NCI-H1092 treated with DMSO at 0.1 percent for 48 hours (cell line): Measurements from ENCODE around the gene PMPCA.

Experiments used
- DNase-seq: peaks from one replicate; lab custom pipeline; 2025; lab: John Stamatoyannopoulos, UW

PMPCA gene

GRCh38 chr9:136456258-136456657 lies 45.8 kb downstream of the PMPCA start:
- DNase-seq: no peak

DNA sequence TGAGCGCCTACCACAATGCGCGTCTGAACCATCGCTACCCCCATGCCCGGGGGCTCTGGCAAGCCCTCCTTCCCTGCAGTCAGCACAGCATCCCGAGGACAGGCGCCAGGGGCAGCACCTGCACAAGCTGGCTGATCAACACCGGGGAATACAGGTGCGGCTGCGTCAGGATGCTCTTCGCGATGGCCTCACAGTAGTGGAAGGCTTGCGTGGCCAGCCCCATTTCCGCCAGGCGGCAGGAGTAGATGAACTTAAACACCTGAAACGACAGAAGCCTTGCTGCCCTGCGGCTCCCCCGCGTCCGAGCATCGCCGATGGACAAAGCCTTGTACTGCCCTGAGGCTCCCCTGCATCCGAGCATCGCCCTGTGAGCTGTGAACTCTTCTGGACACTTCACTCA lies 46.9 kb downstream of the PMPCA start:
- DNase-seq: no peak

GRCh38 chr9:136459425-136459824 lies 49.0 kb downstream of the PMPCA start:
- DNase-seq: no peak

DNA sequence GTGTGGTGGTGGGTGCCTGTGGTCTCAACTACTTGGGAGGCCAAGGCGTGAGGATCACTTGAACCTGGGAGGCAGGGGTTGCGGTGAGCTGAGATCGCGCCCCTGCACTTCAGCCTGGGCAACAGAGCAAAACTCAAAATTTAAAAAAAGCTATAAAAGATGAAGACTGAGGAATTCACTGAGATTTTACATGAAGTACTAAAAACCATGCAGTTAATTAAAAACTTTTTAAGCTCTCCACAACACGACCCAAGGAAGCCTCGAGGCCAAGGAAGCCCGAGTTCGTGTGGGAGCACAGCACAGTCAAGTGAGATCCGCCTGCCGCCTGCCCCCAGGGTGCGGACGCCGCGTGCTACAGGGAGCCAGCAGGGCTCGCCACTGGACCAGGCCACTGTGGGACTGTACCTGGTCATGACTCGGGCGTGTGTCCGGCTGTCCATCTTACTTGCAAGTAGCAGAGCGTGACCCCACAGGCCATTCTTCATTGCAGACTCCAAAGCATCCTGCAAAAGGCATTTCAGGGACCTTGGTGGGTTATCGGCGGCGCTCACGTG lies 50.4 kb downstream of the PMPCA start:
- DNase-seq: no peak

- DNase-seq: no peak
Observed at GRCh38 chr9:136462664-136463063, 52.2 kb downstream of the PMPCA start.

DNA sequence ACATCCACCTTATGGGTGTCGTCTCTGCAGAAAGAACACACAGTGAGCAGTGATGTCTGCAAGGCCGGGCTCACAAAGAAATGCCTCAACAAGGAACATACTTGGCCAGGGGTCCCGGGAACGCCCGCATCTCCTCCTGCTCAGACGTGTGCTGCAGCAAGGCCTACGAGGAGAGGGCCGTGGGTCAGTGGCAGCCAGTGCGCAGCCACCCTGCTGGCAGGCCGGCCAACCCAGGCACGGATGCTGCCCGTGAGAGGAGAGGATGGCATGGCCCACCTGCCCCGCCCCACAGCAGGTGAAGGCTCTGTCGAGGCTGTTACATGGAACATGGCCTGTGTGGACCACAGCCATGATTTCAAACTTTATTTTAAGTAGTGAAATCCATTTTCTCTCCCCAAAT lies 53.1 kb downstream of the PMPCA start:
- DNase-seq: no peak

DNA sequence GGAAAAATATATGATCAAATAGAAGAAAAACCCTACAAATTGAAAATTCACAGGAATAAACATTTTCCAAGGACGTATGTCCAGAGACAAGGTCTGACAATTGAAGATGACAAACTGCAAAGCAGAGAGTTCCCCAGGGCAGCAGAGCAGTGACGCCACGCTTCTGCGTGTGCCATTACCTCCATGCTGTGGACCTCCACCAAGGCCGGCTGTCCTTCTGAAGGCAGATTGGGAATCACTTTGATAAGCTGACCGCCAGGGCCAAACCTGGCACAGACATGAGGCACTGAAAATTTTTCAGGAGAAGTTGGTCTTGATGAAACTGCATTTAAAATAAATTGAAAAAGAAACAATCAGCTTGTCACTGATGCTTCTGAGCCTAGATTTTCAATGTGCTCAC lies 53.8 kb downstream of the PMPCA start:
- DNase-seq: no peak

- no peak for DNase-seq
Observed at GRCh38 chr9:136465500-136466154, 55.2 kb downstream of the PMPCA start.

DNA sequence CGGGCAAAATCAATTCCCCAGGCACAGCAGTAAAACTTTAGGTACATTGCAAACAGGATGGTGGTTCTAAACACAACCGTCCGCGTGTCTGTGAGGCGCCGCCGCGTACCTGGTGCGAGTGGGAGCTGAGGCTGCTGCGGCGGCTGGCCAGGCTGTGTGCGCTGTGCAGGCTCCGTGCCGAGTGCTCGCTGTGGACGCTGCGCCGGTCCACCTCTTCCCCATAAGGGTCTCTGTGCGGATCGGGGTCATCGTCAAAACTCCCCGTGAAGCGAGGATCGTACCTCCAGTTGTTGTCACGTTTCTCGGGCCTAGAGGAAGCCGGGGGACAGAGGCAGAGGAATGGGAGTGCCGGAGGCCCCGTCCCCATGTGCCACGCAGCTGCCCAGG lies 55.7 kb downstream of the PMPCA start:
- no peak for DNase-seq

GRCh38 chr9:136467766-136468165 lies 57.3 kb downstream of the PMPCA start:
- no peak for DNase-seq

GRCh38 chr9:136470356-136470755 lies 59.9 kb downstream of the PMPCA start:
- DNase-seq: no peak

DNA sequence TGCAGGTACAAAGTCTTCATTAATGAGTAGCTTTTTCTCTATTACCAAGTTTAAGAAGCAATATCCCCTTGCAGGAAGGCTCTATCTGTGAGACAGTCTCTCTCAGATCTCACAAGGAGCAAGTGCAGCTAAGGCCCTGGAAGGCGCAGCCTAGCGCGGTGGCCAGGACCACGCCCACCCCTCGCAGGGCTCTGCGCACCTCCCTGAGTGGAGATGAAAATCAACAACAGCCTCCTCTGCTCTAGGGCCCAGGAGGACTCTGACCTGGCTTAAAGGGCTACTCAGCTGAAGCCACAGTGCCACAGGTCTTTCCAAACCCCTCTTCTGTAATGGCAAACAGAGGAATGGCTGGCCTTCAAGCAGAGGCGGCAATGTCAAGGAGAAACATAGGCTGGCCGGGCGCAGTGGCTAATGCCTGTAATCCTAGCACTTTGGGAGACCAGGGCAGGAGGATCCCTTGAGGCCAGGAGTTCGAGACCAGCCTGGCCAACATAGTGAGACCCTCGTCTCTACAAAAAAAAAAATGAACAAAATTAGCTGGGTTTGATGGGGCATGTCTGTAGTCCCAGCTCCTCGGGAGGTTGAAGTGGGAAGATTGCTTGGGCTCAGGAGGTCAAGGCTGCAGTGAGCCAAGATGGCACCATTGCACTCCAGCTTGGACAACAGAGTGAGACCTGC lies 60.5 kb downstream of the PMPCA start:
- DNase-seq: no peak

DNA sequence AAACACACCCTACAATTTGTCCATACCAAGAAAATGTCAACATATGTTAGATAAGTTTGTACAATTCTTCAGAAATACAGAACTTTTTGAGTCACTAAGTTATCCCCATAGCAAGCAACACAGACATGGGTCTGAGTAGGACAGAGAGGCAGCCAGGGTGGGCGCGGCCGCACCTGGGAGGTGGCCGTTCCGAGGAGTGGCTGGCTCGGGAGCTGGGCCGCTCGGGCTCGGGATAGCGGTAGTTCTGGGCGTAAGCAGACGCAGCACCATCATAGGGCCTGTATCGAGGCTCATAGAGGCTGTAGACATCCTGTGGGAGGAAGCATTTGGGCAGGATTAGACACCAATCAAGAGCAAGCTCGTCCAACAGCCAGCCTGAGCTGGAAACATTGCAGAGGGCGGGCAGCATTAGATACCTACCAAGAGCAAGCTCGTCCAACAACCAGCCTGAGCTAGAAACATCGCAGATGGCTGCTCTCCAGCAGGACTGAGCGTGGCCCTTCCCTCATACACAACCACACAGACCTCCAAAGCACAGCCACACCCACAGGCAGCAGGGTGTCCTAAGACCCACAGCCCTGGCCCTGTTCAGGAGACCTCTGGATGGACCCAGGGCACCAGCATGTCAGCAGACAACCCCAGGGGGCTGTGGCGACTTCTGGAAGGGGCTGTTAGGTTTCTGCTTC lies 61.5 kb downstream of the PMPCA start:
- DNase-seq: no peak

DNA sequence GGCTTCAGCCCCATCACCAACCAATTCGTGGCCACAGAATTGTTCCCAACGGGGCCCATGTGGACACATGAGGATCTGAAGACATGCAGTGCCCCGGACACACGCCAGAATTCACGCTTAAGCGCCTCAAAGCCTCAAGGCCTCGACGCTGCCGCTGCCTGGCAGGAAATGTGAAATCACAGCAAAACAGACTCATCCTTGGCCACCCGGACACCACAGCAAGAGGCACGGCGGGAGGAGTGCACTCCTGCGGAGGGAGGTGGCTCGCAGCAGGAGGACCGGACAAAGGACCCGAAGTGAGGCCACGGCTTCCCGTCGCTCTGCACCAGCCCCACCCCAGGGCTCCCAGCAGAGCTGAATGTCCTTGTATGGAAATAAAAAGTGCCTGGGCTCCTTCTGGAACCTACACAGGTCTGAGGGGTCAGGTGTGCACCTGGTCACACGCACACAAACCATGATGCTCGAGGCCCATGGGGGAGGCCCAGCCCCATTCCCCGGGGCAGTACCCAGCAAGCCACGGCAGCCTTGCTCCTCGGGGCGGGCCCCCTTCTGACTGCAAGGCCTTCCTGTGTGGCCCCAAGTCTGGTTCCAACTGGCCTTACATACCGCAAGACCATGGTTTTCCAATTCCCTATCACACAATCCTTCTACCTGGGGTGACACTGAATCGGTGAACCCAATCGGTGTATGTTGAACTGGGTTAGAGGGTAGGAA lies 62.3 kb downstream of the PMPCA start:
- no peak for DNase-seq

DNA sequence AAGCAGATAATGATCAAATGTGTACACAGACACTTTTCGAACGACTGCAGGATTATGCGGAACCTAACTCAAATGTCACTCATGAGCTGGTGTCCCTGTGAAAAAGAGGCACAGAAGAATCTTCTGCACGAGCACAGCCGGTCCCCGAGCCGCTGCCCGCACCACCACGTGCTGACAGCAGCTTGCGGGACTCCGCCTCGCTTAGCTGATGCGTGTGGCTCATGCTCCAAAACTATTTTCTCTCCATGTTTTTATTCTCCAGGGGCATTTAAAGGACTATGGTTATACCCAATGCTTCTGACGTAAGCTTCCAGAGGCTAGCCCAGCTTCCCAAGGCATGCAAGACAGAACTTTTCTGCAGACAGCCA lies 62.9 kb downstream of the PMPCA start:
- no peak for DNase-seq
